ENCODE measurements around the gene PRMT7. TPM values are rescaled to one million over a fixed set of nuclear protein-coding genes. Genes with fewer than 3 reads are reported as not detected.

The PRMT7 gene
- total RNA-seq, 1 experiment from 2014 or later, result 33.1 TPM

GRCh38 chr16:68400924-68401460 is 90.2 kb downstream of the PRMT7 start:
- no peaks in the 10 kb centered on the region for H3K27me3 ChIP-seq (ENCODE audit: control insufficient read depth, insufficient read depth, low read length)
- no peak overlapping the region for H3K4me3 ChIP-seq (ENCODE audit: low read depth in 2 of 2, low read length in 2 of 2)
- CTCF ChIA-PET, result no interaction called here
- no peak for DNase-seq (ENCODE audit: low read depth, low spot score)
- no peaks in the 10 kb centered on the region for H3K4me1 ChIP-seq (ENCODE audit: control insufficient read depth, insufficient read depth, low read length)
- H3K36me3 ChIP-seq (ENCODE audit: control insufficient read depth, insufficient read depth, low read length), result no peaks in the 10 kb centered on the region
- intact Hi-C loops (cut with micrococcal nuclease; ENCODE audit: unreplicated experiment), result no loop called here
- in situ Hi-C loops (cut with HindIII; ENCODE audit: low pct_unique_long_range_greater_than_20kb, low sequenced_read_pairs), result no loop called here
- BruUV-seq (replicated peaks), result no TSS peak
- ATAC-seq, result no peak
- no peaks in the 10 kb centered on the region for H3K9me3 ChIP-seq (ENCODE audit: control insufficient read depth, insufficient read depth, low read depth, low read length)
- POLR2A ChIA-PET, result no interaction called here
- no peak for TF ChIP-seq TCF7L2 (IDR thresholded peaks at IDR 0.05; ENCODE audit: low read depth, low read length)
- no peak for TF ChIP-seq CTCF (IDR thresholded peaks at IDR 0.05)
- no peak for TF ChIP-seq SIN3A (IDR thresholded peaks at IDR 0.05; ENCODE audit: borderline replicate concordance, insufficient read depth, low read depth, low read length)
- TF ChIP-seq REST (IDR thresholded peaks at IDR 0.05; ENCODE audit: insufficient read depth in 1 of 2, low read depth in 2 of 2, low read length in 1 of 2), result no peak
- TF ChIP-seq POLR2AphosphoS5 (IDR thresholded peaks at IDR 0.05; ENCODE audit: low read depth, low read length), result no peak
- H3K27ac ChIP-seq (ENCODE audit: low read length), result no peak overlapping the region

GRCh38 chr16:68401871-68402747 is 91.3 kb downstream of the PRMT7 start:
- no TSS peak for BruUV-seq (replicated peaks)
- in situ Hi-C loops (cut with HindIII; ENCODE audit: low pct_unique_long_range_greater_than_20kb, low sequenced_read_pairs), result no loop called here
- POLR2A ChIA-PET, result no interaction called here
- no peak overlapping the region for H3K4me3 ChIP-seq (ENCODE audit: low read depth in 2 of 2, low read length in 2 of 2)
- no peak overlapping the region for H3K27ac ChIP-seq (ENCODE audit: low read length)
- H3K36me3 ChIP-seq (ENCODE audit: control insufficient read depth, insufficient read depth, low read length), result no peaks in the 10 kb centered on the region
- no peak for ATAC-seq
- no peak for DNase-seq (ENCODE audit: low read depth, low spot score)
- CTCF ChIA-PET, result no interaction called here
- H3K4me1 ChIP-seq (ENCODE audit: control insufficient read depth, insufficient read depth, low read length), result peaks cover 4% of the 10 kb centered on the region; the same call in 1 of the 2 replicates
- H3K9me3 ChIP-seq (ENCODE audit: control insufficient read depth, insufficient read depth, low read depth, low read length), result no peaks in the 10 kb centered on the region
- no peaks in the 10 kb centered on the region for H3K27me3 ChIP-seq (ENCODE audit: control insufficient read depth, insufficient read depth, low read length)
- no peak for TF ChIP-seq SIN3A (IDR thresholded peaks at IDR 0.05; ENCODE audit: borderline replicate concordance, insufficient read depth, low read depth, low read length)
- no peak for TF ChIP-seq REST (IDR thresholded peaks at IDR 0.05; ENCODE audit: insufficient read depth in 1 of 2, low read depth in 2 of 2, low read length in 1 of 2)
- intact Hi-C loops (cut with micrococcal nuclease; ENCODE audit: unreplicated experiment), result no loop called here

All from Panc1 (cell line).